HG03565 (cell line): ENCODE results near the gene PLXNA1.

Experiments
- ATAC-seq: cut with Tn5 transposase; IDR thresholded peaks from one replicate; pipeline ENCODE4 v1.9.1; 2021; ENCODE audit warnings: mild to moderate bottlenecking, moderate library complexity; ENCODE audit not compliant: unreplicated experiment

Gene PLXNA1

DNA sequence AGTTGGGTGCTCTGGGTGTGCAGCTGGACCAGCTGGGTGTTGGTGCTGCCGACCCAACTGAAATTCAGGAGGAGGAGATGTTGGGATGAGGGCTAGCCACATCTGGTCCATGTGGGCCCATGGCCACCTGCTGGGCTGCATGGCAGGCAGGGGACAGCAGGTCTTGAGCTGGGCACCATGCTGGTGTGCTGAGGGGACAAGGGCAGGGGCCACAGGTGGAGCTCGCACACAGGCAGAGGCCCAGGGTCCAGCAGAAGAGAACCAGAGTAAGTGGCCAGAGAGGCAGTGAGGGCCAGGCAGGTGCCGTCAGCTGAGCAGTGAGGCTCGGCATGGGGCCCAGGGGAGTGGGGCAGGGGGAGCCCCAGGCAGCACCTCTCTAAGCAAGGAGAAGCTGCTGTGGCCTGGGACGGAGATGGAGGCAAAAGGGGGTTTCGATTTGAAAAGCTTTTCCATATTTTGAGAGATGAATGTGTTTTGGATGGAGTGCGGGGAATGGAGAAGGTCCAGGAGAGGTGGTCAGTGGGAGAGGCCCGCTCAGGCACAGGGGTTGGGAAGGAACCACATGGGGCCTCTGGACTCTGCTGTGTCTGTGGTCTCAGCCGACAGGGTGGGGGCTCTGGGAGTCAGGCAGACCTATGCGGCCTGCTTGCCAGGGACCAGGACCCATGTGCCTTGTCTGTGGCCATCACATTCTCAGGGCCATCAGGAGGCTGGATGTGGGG lies 30.5 kb upstream of the PLXNA1 start:
- no peak for ATAC-seq

DNA sequence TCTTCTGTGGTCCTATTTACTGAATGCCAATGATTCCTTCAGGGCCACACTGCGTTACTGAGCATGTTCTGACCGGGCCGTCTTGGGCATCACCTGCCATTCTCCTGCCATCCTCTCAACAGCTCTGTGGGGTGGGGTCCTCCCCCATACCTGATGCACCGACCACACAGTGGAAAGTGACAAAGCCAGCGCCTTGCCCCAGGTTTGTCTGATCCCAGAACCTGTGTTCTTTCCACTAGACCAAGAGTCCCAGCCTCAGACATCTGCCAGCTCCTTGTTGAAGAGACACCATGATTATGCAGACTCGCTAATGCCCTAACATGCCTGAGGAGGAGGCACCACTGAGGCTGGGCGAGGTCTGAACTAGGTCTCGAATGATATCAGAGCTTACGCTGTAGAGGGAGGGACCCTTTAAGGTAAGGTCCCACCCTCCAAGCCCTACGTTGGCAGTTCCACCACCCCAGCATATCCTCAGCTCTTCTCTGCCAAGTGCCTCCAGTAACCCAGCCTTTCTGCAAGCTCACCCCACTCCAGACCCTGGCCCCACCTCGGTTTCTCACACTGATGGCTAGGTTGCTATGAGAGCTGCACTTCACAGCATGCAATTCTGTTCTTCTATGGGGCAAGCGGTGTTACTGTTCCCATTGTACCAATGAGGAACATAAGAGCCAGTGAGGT lies 29.8 kb upstream of the PLXNA1 start:
- no peak for ATAC-seq

DNA sequence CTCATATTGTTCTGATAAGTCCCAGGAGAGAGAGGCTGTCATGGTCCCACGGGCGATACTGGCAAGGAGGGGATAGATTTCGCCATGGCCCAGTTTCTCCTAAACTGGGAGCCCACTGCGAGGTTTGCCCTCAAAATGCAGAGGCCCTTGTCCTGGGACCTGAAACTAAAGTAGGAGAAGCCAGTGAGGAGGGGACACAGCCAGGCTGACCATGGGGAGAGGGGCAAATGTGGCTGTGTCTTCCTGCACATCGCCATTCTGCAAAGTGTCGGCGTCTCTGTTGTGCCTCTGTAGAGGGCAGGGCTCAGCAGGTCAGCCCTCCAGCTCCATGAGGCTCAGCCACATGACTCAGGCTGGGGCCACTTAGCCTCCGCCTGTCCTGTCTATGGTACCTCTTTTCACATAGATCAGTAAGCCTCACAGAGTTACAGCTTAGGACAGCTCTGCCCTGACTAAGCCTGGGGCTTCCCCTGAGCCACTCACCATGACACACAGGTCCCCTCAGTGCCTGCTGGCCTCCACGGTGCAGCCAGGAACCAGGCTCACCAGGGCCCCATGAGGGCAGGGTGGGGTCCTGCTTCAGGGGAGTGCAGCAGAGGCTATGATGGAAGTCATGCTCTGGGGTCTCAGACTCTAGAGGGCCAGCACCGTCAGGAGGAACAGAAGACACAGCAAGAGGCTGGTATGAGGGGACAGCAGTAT lies 28.6 kb upstream of the PLXNA1 start:
- no peak for ATAC-seq

DNA sequence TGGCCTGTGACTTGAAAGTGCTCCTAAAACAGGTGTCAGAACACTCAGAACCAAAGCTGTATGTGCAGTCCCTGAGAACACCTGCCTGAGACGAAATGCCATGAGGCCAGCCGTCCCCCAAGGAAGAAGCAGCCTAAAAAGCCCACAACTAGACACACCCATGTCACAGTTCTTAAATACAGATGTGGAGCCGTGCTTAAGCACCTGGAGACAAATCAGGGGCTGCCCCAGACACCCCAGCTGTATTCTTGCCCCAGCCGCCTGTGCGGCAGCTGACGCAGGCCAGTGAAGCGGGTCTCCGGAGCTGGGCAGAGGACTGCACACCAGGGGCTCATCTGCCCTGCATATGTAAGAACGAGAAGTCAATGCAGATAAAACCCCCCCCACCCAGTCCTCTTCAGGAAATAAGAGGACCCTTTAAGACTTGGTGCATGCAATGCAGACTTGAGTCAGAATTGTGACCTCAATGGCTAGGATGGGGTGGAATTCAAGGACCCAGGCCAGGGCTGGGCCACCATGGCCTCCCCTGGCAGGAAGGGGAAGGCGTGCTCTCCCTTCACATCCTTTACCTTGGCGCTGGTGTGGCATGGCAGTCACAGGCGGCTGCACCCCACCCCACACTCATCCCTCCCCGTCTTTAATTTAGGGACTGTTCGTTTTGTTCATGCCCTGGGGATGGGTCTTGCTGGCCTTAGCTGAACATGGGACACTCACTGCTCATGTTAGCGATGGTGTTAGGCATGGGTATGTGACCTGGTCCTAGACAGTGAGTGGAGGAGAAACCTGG lies 27.7 kb upstream of the PLXNA1 start:
- no peak for ATAC-seq

DNA sequence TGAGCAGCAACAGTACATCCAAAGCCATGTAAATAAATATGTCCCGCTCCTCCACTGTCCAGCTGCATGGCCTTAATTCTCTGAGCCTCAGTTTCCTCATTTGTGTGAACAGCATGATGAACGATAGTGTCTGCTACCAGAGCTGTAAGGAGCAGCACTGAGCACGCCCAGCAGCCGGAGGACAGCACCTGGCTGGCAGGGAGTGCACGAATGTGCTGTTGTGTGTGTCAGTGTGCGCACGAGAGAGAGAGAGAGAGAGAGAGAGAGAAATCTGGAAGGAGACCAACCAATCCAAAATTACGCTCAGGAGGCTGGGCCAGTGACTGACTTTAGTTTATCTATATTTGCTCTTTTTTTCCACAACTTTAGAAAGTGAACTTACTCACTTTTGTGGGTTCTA lies 26.6 kb upstream of the PLXNA1 start:
- ATAC-seq, result no peak

DNA sequence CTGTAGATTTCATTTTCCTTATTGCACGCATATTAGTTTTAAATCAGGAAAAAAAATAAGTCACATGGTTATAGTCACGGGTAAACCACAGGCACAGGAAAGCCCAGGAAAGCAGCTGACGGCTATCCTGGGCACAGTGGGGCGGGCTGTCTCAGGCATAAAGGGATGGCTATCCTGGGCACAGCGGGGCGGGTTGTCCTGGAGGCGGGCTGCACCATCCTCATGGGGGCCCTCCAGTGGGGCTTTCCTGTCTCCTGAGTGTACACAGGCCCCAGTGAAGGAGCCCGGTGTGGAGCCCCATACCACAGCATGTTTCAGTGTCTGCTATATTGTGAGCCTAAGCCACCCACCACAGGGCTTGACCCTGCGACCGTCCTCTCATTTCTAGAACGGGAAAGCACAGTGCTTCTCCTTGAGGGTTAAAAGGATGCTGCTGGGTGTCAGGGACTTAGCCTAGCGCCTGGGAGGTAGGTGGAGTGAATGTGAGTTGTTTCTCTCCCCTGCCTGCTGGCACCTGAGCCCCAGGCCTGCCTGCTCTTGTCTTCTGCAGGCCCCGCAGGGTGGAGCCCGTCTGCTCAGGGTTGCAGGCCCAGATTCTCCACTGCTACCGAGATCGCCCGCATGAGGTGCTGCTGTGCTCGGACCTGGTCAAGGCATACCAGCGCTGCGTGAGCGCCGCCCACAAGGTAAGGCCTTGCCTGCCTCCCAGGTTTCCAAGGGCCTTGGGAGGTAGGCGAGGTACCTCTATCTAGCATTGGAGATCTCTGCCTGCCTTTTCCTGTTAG lies 25.9 kb upstream of the PLXNA1 start:
- no peak for ATAC-seq

DNA sequence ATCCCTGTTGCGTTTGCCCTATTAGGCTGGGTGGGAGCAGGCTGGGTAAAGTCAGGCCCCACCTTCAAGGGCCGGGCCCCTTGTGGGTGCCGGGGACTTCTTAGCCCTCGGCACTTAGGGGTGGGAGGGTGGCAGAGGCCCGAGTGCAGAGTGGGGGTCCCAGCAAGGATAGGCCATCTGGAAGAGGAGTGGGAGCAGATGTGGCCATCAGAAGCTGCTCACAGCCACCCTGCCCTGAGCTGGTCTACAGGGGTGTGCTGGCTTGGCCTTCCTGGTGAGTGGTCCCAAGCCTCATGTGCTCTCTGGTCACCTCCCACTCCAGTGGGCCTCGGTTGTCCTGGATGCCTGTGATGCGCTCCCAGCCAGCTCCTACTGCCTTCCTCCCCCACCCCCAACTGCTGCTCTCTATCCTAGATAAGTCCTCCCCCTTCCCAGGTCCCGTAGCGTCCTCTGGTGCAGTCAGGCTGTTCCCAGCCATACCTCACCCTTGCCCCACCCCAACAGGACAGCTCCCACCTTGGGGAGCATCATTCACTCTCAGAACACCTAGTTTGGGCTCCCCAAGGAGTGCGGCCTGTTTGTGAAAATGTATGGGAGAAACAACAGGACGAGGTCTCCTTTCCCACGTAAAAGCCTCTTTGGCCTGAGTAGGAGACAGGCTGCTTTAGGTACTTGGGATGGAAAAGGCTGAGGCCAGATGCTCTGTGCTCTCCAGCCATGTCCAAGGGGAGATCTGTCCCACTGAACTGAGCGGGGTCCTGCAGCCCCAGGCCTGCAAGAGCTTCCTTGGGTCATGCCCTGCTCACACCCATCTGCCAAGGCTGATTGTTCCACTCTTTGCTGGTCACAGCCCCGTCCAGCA lies 24.9 kb upstream of the PLXNA1 start:
- ATAC-seq, result no peak

DNA sequence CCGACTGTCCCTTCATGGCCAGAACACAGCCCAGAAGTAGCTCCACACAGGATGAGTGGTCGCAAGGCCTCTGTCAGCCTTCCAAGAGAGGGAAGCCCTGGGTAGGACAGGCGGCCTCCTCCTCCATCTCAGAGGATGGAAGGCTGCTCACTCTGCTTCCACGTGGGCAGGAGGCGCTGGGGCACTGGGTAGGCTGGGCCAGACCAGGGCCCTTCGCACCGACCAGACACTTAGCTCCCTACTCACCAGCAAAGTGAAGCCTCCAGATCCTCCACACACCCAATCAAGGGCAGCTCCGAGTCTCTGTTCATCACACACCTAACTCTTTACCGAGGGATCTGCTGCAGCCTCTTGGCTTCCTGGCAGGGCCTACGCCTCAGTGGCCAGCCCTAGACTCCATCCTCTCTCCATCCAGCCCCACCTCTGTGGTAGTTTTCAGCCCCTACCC lies 24.3 kb upstream of the PLXNA1 start:
- no peak for ATAC-seq

DNA sequence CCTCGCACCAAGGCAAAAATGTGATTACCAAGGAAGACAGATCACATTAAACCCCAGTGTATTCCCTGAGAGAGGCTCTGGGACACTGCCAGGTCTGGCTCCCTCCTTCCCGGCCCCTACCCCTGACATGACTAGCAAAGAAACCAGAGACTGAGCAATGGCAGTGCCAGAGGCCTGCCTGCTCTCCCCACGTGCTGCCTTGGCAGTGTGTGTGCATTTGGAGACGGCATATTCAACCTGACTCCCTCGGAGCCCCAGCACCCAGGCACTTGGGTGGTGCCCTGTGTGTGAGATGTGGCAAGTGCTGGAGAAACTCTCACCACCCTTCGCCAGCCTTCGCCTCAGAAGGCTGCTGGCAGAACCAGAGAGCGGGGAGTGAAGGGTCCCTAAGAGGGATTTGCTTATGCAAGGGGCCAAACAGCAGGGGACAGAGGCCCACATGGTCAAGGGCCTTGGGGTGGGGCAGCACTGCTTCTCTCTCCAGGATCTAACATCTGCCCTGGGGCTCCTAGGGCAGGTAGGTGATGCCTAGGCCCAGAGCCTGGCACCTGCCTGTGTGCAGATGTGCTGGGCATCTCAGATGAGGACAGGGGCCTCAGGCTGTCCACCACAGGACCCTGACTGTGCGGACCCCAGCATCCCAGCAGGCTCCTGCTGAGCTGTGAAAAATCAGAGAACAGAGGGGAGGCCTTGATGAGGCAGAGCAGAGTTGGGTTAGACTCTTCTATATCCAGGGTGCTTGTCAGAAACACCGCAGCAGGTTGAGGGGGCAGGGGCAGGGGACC lies 23.6 kb upstream of the PLXNA1 start:
- ATAC-seq, result no peak

DNA sequence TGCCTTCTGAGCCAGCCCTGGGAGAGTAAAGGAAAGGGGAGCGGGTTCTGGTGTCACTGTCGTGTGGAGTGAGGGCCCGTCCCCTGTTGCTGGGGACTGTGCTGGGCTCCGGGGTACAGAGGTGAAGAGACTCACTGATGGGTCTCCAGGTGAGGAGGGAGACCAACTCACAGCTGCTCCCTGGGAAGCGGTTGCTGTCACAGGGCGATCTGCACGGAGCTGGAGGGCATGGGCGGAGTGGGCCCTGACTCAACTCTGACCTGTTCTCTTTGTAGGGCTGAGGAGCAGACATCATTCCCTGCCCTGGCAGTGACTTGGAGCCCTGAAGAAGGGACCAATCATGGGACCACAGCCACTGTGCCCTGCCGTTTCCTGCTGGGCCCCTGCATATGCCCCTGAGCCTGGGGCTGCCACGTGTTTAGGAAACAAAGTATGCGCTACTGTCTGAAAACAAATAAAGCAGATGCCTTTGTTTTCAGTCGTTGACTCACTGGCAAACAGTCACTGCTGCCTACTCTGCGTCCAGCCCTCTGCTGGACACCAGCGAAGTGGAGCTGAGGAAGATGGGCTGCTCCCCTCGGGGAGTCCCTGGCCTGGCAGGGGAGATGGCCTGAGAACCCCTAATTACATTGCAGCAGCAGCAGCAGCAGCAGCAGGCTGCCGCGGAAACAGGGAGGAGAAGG lies 22.9 kb upstream of the PLXNA1 start:
- ATAC-seq, result no peak

DNA sequence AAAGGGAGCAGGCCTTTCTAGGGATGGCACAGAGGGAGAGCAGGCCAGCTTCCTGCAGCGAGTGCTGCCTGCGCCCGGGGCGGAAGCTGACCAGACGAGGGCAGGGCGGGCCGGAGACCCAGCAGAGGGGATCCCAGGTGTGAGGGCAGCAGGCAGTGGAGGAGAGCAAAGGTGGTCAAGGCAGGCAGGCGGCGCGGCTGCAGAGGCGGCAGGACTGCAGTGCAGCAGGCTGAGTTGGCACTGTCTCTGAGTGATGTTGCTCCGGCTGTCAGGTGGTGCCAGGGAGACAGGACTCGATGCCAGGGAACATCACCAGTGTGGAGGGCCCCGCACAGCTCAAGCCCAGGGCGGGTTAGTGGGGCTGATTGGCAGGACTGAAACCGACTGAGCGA lies 22.3 kb upstream of the PLXNA1 start:
- ATAC-seq, result no peak

DNA sequence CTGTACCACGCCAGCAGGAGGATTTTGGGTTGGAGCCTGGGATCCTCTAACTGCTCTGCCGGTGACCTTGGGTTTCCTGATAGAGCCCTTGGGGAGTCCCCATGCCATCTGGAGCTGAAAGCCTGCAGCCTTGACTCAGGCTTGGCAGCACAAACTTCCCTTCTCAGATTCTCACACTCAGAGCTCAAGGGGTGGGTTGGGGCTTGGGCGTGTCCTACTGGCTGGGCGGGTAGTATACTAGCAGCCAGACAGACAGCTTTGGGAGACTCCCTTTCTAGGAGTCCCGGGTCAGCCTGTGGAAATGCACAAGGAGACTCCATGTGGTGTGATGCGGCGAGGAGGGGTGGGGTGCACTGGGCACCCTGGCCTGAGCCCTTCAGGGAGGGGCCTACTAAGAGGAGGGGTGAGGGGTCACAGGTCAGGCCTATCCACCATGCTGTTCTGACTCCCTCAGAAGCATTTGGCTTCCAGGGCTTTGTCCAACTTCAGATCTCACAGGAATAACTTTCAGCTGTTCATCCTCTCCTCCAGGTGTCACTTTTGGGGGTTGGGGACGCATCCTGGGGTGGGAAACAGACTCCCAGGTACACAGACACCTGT lies 21.6 kb upstream of the PLXNA1 start:
- ATAC-seq, result no peak

DNA sequence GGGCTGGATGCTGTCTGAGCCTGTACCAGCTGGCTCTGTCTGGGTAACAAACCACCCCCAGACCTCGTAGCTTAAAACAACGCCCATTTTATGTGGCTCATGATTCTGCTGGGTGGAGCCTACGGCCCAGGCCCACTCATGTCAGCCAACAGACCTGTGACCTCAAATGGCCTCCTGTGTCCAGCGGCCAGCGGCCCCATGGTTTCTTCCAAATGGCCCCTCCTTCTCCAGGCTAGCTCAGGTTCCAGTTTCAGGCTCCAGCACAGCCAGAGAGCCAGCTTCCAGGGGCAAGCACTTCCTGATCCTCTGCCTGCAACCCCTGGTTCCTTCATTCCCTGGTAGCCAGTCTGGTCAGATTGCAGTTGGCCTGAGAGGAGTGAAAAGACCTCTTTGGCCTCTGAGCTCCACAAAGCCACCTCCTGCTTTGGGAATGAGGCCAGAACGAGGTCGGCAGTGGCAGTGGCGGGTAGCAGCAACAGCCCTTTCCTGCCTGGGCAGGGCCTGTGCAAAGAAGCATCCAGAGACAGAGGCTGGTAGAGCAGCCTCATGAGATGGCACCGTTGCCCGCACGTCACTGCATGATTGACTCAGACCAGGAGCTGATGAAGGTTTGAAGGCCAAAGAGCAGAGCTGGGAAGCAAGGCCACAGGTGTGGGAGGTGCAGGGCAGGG lies 21.0 kb upstream of the PLXNA1 start:
- no peak for ATAC-seq

DNA sequence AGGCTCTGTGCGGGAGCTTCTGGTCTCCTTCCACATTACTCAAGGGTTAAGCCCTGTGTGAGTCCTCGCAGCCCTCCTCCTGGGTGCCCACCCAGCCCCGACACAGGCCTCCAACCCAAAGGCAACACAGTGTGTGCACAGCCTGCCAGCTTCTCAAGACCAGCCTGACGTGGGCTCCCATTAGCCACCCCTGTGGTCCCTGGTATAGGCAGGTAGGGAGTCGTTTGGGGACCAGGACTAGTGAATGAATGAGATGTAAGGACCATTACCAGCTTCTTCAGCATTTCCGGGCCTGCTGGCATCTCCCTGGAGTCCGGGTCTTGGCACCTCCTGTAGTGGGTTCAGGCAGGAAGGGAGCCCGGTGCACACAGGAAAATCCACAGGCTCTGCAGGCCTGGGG lies 20.2 kb upstream of the PLXNA1 start:
- ATAC-seq, result no peak

DNA sequence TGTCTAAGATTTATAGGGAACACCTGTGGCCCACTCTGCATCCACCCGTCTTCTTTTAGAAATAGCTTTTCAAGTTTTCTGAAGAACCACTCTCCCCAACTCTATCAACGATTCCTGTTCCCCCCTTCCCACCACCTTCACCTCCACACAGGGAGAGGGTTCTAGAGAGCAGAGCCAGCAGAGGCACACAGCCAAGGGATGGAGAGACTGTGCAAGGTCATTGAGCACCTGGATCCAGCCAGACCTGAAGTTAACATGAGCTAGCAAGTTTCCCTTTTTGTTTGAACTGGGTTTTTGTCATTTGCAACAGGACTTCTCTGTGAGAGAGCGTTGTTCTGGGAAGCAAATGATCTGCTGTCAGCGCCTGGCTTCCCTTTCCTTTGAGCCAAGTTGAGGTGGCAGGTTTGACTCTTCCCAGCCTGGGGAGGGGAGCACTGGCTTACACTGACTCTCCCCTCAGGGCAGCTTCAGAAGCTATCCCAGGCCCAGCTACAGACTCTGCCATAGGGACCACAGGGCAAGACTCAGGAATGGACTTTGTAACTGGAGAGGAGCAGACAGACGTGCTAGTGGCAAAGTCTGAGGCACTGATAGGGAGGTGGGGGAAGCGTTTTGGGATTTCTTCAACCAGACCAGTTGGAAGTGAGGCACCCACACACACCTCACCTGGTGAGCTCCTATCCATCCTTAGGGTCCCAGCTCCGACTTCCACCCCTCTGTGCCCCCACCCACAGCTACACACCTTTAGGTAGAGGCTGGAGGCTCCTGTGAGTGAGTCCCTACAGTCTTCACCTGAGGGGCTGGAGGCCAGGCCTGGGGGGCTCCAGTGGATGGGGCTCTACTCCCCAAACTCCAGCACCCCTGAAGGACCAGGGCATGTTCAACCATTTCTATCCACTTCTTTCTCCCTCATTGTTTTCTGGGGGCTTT lies 19.4 kb upstream of the PLXNA1 start:
- no peak for ATAC-seq

DNA sequence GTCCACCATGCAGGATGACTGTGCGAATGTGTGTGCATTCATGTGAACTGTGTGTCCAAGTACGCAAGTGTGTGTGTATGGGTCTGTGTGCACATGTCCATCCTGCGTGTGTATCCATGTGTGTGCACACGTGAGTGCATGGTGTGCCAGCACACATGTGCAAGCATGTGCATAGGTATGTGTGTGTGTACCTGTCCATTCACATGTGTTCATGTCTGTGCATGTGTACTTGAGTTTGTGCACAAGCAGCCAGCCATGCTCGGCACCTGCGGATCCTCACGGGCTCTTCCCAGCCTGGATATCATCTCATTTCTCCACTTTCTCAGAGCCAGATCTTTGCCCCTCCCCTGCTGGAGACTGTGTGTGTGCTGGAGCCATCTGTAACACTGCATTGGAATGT lies 18.7 kb upstream of the PLXNA1 start:
- no peak for ATAC-seq
